Type B pancreatic cell (in vitro differentiated cells): ENCODE measurements around the gene GAGE12J. TPM values are rescaled to one million over a fixed set of nuclear protein-coding genes. Genes with fewer than 3 reads are reported as not detected.

ENCODE experiments used
- DNase-seq: peaks from one replicate; pipeline ENCODE4 v3.0.0; 2021; ENCODE audit warnings: mixed read lengths; ENCODE audit not compliant: unreplicated experiment; ENCODE audit errors: extremely low spot score
- H3K27ac Mint-ChIP-seq: 2 replicates; pipeline ENCODE4 v1.8.0; 2021; ENCODE audit warnings: mild to moderate bottlenecking, mixed read lengths
- H3K27me3 Mint-ChIP-seq: 2 replicates; pipeline ENCODE4 v1.8.0; 2021; ENCODE audit warnings: mixed read lengths
- H3K36me3 Mint-ChIP-seq: 2 replicates; pipeline ENCODE4 v1.8.0; 2021; ENCODE audit warnings: mixed read lengths
- H3K4me1 Mint-ChIP-seq: one replicate; pipeline ENCODE4 v1.8.0; 2021; ENCODE audit warnings: mixed read lengths; ENCODE audit not compliant: unreplicated experiment
- H3K4me3 Mint-ChIP-seq: 2 replicates; pipeline ENCODE4 v1.8.0; 2021; ENCODE audit warnings: mild to moderate bottlenecking, mixed read lengths
- H3K9me3 Mint-ChIP-seq: 2 replicates; pipeline ENCODE4 v1.8.0; 2021; ENCODE audit warnings: mixed read lengths
- CTCF ChIP-seq: fragments of 200-600 bp; sonication (generic); conservative IDR thresholded peaks from 2 replicates; pipeline ENCODE4 v1.5.0; 2021; ENCODE audit warnings: antibody characterized with exemption, mild to moderate bottlenecking
- total RNA-seq: library from RNA; stranded (reverse); gene quantifications from 2 replicates; pipeline ENCODE4 v1.2.1, GENCODE V29; 2021; ENCODE audit warnings: low replicate concordance

The GAGE12J gene
- total RNA-seq, 1 donor from 2014 or later = not detected

GRCh38 chrX:49278081-49278480 is 43.8 kb upstream of the GAGE12J start:
- Mint-ChIP-seq H3K27ac (no peak overlapping the region), H3K4me1 (peaks cover 20% of the 10 kb centered on the region), H3K36me3 (peaks cover 4% of the 10 kb centered on the region), H3K9me3 (no peaks in the 10 kb centered on the region), H3K27me3 (no peaks in the 10 kb centered on the region), H3K4me3 (no peak overlapping the region)
- no peak for TF ChIP-seq CTCF
- no peak for DNase-seq

DNA sequence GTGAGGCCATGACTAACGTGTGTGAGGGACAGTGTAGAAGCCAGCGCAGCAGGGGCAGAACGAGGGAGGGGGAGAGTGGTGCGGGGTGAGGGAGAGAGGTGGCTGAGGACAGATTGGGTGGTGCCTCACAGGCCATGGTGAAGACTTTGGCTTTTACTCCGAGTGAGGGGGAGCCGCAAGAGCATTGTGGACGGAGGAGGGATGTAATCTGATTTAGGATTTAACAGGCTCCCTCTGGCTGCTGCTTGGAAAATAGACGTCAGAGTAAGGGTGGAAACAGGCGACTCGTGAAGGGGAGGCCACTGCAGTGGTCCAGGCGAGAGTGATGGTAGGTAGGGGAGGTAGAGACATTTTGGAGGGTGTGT is 39.2 kb upstream of the GAGE12J start:
- no peak for DNase-seq
- H3K4me3 Mint-ChIP-seq = no peak overlapping the region
- TF ChIP-seq CTCF = peak; percentile 30
- peak overlapping the region; percentile 25 for H3K27ac Mint-ChIP-seq
- no peaks in the 10 kb centered on the region for H3K36me3 Mint-ChIP-seq
- H3K9me3 Mint-ChIP-seq = no peaks in the 10 kb centered on the region
- H3K27me3 Mint-ChIP-seq = no peaks in the 10 kb centered on the region
- peaks cover 9% of the 10 kb centered on the region for H3K4me1 Mint-ChIP-seq

GRCh38 chrX:49284212-49284611 is 37.6 kb upstream of the GAGE12J start:
- H3K9me3 Mint-ChIP-seq = no peaks in the 10 kb centered on the region
- TF ChIP-seq CTCF = no peak
- H3K27ac Mint-ChIP-seq = no peak overlapping the region
- H3K4me1 Mint-ChIP-seq = peaks cover 9% of the 10 kb centered on the region
- no peak for DNase-seq
- no peaks in the 10 kb centered on the region for H3K27me3 Mint-ChIP-seq
- no peak overlapping the region for H3K4me3 Mint-ChIP-seq
- no peaks in the 10 kb centered on the region for H3K36me3 Mint-ChIP-seq

- Mint-ChIP-seq H3K36me3 (no peaks in the 10 kb centered on the region), H3K27ac (no peak overlapping the region), H3K4me1 (peaks cover 9% of the 10 kb centered on the region), H3K4me3 (no peak overlapping the region), H3K27me3 (no peaks in the 10 kb centered on the region), H3K9me3 (no peaks in the 10 kb centered on the region)
- no peak for TF ChIP-seq CTCF
- DNase-seq = no peak
Observed at GRCh38 chrX:49286136-49286535, 35.7 kb upstream of the GAGE12J start.

- Mint-ChIP-seq H3K4me1 (peaks cover 9% of the 10 kb centered on the region), H3K4me3 (no peak overlapping the region), H3K9me3 (no peaks in the 10 kb centered on the region)
Observed at GRCh38 chrX:49286581-49286980, 35.3 kb upstream of the GAGE12J start.

More at GRCh38 chrX:49286581-49286980, 35.3 kb upstream of the GAGE12J start:
- no peak overlapping the region for H3K27ac Mint-ChIP-seq
- H3K36me3 Mint-ChIP-seq = no peaks in the 10 kb centered on the region
- TF ChIP-seq CTCF = no peak
- H3K27me3 Mint-ChIP-seq = no peaks in the 10 kb centered on the region
- no peak for DNase-seq
